Measurements from ENCODE around the gene HLA-DQA1.
A peak's percentile ranks its signal among the peaks of the same experiment; 100 is the strongest.
"Not testable (repeated sequence)": the region's sequence is repeated elsewhere in the genome, so short reads cannot be mapped to it uniquely, and the experiment has no call there.

HLA-DQA1 gene

GRCh38 chr6:32657819-32658218 is 20.6 kb downstream of the HLA-DQA1 start:
- not testable (repeated sequence) for DNase-seq (ENCODE audit: low read depth in 2 of 2, low spot score in 1 of 2)

GRCh38 chr6:32658268-32658897 is 21.2 kb downstream of the HLA-DQA1 start:
- DNase-seq (ENCODE audit: low read depth in 2 of 2, low spot score in 1 of 2), result no peak

- no peak for DNase-seq (ENCODE audit: low read depth in 2 of 2, low spot score in 1 of 2)
These were observed 22.8 kb downstream of the HLA-DQA1 start for GRCh38 chr6:32659856-32660595.

- DNase-seq (ENCODE audit: low read depth in 2 of 2, low spot score in 1 of 2), result no peak
These were observed 24.9 kb downstream of the HLA-DQA1 start for GRCh38 chr6:32662099-32662498.

- no peak for DNase-seq (ENCODE audit: low read depth in 2 of 2, low spot score in 1 of 2)
These were observed 25.6 kb downstream of the HLA-DQA1 start for GRCh38 chr6:32662836-32663235.

GRCh38 chr6:32664354-32664753 is 27.1 kb downstream of the HLA-DQA1 start:
- no peak for DNase-seq (ENCODE audit: low read depth in 2 of 2, low spot score in 1 of 2)

GRCh38 chr6:32664827-32665362 is 27.7 kb downstream of the HLA-DQA1 start:
- DNase-seq (ENCODE audit: low read depth in 2 of 2, low spot score in 1 of 2), result no peak

- no peak for DNase-seq (ENCODE audit: low read depth in 2 of 2, low spot score in 1 of 2)
These were observed 28.5 kb downstream of the HLA-DQA1 start for GRCh38 chr6:32665661-32666060.

GRCh38 chr6:32666420-32667300 is 29.5 kb downstream of the HLA-DQA1 start, which contains the start of gene HLA-DQB1:
Gene HLA-DQB1, minus strand, starts transcription at chr6:32666657. Its CDS starts 50 bp downstream, at chr6:32666607.
- peak in 1 of 2 donors; percentile 16 for DNase-seq (ENCODE audit: low read depth in 2 of 2, low spot score in 1 of 2)

GRCh38 chr6:32668226-32668747 is 31.1 kb downstream of the HLA-DQA1 start:
- DNase-seq (ENCODE audit: low read depth in 2 of 2, low spot score in 1 of 2), result peak; percentile 13 to 21

GRCh38 chr6:32669240-32669639 is 32.0 kb downstream of the HLA-DQA1 start:
- DNase-seq (ENCODE audit: low read depth in 2 of 2, low spot score in 1 of 2), result no peak

GRCh38 chr6:32669893-32670292 is 32.7 kb downstream of the HLA-DQA1 start:
- no peak for DNase-seq (ENCODE audit: low read depth in 2 of 2, low spot score in 1 of 2)

GRCh38 chr6:32671908-32672307 is 34.7 kb downstream of the HLA-DQA1 start:
- DNase-seq (ENCODE audit: low read depth in 2 of 2, low spot score in 1 of 2), result not testable (repeated sequence)

- not testable (repeated sequence) for DNase-seq (ENCODE audit: low read depth in 2 of 2, low spot score in 1 of 2)
These were observed 36.9 kb downstream of the HLA-DQA1 start for GRCh38 chr6:32674123-32674522.

GRCh38 chr6:32679492-32679891 is 42.3 kb downstream of the HLA-DQA1 start:
- no peak for DNase-seq (ENCODE audit: low read depth in 2 of 2, low spot score in 1 of 2)

- DNase-seq (ENCODE audit: low read depth in 2 of 2, low spot score in 1 of 2), result no peak
These were observed 42.8 kb downstream of the HLA-DQA1 start for GRCh38 chr6:32680055-32680454.

- DNase-seq (ENCODE audit: low read depth in 2 of 2, low spot score in 1 of 2), result no peak
These were observed 47.0 kb downstream of the HLA-DQA1 start for GRCh38 chr6:32684246-32684645.

GRCh38 chr6:32685603-32686002 is 48.4 kb downstream of the HLA-DQA1 start:
- no peak for DNase-seq (ENCODE audit: low read depth in 2 of 2, low spot score in 1 of 2)

GRCh38 chr6:32689531-32690501 is 52.6 kb downstream of the HLA-DQA1 start:
- DNase-seq (ENCODE audit: low read depth in 2 of 2, low spot score in 1 of 2), result no peak

GRCh38 chr6:32692019-32692418 is 54.8 kb downstream of the HLA-DQA1 start:
- DNase-seq (ENCODE audit: low read depth in 2 of 2, low spot score in 1 of 2), result no peak
